PC-9 (cell line): ENCODE measurements around the gene FGF1.

Source experiments
- EZH2 ChIP-seq: fragments of 200-600 bp; sonication (generic); IDR thresholded peaks from 2 replicates; pipeline ENCODE4 v1.8.0; 2017; ENCODE audit warnings: antibody characterized with exemption, low read depth
- TF ChIP-seq, protein P1 (sequence below): fragments of 200-600 bp; sonication (generic); conservative IDR thresholded peaks from 2 replicates; pipeline ENCODE4 v1.6.1; 2017; ENCODE audit warnings: mixed run types, antibody characterized with exemption, mild to moderate bottlenecking, moderate library complexity

- TF ChIP-seq, protein P1, sequence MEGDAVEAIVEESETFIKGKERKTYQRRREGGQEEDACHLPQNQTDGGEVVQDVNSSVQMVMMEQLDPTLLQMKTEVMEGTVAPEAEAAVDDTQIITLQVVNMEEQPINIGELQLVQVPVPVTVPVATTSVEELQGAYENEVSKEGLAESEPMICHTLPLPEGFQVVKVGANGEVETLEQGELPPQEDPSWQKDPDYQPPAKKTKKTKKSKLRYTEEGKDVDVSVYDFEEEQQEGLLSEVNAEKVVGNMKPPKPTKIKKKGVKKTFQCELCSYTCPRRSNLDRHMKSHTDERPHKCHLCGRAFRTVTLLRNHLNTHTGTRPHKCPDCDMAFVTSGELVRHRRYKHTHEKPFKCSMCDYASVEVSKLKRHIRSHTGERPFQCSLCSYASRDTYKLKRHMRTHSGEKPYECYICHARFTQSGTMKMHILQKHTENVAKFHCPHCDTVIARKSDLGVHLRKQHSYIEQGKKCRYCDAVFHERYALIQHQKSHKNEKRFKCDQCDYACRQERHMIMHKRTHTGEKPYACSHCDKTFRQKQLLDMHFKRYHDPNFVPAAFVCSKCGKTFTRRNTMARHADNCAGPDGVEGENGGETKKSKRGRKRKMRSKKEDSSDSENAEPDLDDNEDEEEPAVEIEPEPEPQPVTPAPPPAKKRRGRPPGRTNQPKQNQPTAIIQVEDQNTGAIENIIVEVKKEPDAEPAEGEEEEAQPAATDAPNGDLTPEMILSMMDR, result peak; percentile 55
- TF ChIP-seq EZH2, result no peak
These were observed 98.4 kb downstream of the FGF1 start for GRCh38 chr5:142587354-142587965.
